ENCODE results near the gene PITPNC1.
A peak's percentile ranks its signal among the peaks of the same experiment; 100 is the strongest.
"Not testable (repeated sequence)": the region's sequence is repeated elsewhere in the genome, so short reads cannot be mapped to it uniquely, and the experiment has no call there.

The PITPNC1 gene

DNA sequence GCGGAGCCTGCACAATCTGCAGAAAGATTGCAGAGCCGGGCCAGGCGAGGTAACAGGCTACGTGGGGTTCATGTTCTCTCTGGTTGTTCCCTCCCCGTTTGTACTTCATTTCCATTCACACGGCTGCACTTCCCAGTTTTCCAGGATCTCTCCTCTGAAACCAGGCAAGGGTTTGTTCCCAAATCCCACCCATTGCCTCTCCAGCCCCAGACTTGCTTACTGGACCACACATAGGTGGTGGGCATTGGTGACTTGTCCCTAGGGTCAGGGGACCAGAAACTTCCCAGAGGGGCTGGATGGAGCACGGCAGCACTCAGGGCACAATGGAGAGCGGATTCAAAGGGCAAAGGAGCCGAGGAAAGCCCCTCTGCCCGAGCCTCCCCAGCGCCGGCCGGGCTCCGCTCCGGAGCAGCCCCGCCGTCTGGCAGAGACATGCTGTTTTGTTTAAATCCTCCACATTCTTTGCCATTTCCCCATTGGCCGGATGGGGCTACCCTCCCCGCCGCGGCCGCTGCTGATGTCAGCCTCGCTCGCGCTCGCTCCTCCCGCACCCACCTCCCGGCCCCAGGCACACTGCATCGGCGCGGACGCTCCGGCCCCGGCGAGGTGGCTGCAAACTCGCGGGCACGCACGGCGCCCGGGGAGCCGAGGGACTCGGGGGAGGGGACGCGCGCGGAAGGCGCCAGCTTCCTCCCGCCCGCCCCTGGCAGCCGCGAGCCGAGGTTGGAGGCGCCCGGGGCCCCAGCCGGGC, at the start of gene PITPNC1:
Gene PITPNC1 (plus strand): TSS at position 545 of the 751 bp plus-strand sequence.
- peak within 1 kb of the TSS; percentile 84 for H3K4me3 ChIP-seq (ENCODE audit: low read depth, low read length)

- H3K4me3 ChIP-seq (ENCODE audit: low read depth, low read length), result no peak overlapping the region
Observed at GRCh38 chr17:67328026-67328425, 49.1 kb upstream of the PITPNC1 start.

GRCh38 chr17:67331381-67332161, 45.5 kb upstream of the PITPNC1 start:
- H3K4me3 ChIP-seq (ENCODE audit: low read depth, low read length), result not testable (repeated sequence)

GRCh38 chr17:67332162-67332508, 44.9 kb upstream of the PITPNC1 start:
- H3K4me3 ChIP-seq (ENCODE audit: low read depth, low read length), result not testable (repeated sequence)

DNA sequence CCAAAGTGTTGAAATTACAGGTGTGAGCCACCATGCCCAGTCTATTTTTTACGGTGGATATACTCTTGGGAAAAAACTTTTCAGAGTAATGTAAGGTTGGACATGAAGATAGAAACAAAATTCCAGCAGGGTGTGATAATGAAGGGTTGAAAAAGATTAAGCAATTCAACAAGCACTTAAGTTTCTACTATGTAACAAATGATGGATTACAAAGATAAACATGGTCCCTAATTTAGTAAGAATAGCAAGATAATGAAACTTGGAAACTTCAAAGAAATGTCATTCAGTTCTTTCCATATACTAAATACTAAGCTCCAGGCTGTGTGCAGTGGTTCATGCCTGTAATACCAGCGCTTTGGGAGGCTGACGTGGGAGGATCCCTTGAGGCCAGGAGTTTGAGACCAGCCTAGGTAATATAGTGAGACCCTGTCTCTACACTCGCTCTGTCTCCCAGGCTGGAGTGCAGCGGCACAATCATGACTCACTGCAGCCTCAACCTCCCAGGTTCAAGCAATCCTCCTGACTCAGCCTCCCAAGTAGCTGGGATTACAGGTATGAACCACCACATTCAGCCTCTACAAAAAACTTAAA, 41.7 kb upstream of the PITPNC1 start:
- no peak overlapping the region for H3K4me3 ChIP-seq (ENCODE audit: low read depth, low read length)

GRCh38 chr17:67336859-67337258, 40.2 kb upstream of the PITPNC1 start:
- no peak overlapping the region for H3K4me3 ChIP-seq (ENCODE audit: low read depth, low read length)

- H3K4me3 ChIP-seq (ENCODE audit: low read depth, low read length), result not testable (repeated sequence)
Observed at GRCh38 chr17:67338353-67338752, 38.7 kb upstream of the PITPNC1 start.

GRCh38 chr17:67343237-67343636, 33.8 kb upstream of the PITPNC1 start:
- H3K4me3 ChIP-seq (ENCODE audit: low read depth, low read length), result no peak overlapping the region

GRCh38 chr17:67347826-67348225, 29.3 kb upstream of the PITPNC1 start:
- H3K4me3 ChIP-seq (ENCODE audit: low read depth, low read length), result no peak overlapping the region

DNA sequence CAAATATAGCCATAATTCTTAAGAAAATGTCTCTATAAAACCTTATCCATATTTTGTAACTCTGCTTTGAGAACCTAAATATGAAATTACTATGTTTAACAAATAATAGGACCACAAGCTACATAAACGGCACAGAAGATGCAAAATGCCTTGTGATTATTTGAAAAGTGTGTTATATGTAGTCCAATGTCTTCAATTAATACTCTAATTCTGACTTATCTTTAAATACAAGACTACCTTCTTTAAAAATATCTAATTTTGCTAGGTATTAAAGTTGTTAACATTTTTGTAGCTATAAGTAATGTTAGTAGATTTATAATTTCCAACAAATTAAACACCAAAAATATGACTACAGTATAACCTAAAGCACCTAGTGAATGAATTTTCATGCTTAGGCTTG, 27.7 kb upstream of the PITPNC1 start:
- H3K4me3 ChIP-seq (ENCODE audit: low read depth, low read length), result no peak overlapping the region

GRCh38 chr17:67353161-67353560, 23.9 kb upstream of the PITPNC1 start:
- no peak overlapping the region for H3K4me3 ChIP-seq (ENCODE audit: low read depth, low read length)

DNA sequence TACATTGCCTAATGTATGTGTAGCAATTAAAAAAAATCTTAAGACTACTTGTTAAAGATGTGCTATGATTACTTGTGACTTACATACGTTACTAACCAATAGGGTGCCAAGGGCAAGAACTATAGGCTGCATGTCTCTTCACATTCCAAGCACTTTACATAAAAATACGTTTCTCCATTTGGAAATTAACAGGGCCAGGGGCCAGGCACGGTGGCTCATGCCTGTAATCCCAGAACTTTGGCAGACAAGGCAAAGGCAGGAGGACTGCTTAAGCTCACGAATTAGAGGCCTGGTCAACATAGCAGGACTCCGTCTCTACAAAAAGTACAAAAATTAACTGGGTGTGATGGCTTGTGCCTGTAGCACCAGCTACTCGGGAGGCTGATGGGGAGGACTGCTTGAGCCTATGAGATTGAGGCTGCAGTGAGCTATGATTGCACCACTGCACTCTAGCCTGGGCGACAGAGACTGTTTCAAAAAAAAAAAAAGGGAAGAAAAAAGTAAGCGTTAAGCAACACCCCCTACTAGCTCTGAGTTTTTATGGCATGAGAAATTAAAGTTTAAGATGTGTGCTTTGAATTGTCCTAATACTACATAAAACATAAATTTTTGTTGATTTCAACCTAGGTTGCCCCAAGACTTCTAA, 23.0 kb upstream of the PITPNC1 start:
- no peak overlapping the region for H3K4me3 ChIP-seq (ENCODE audit: low read depth, low read length)

- H3K4me3 ChIP-seq (ENCODE audit: low read depth, low read length), result no peak overlapping the region
Observed at GRCh38 chr17:67358612-67359011, 18.5 kb upstream of the PITPNC1 start.

- no peak overlapping the region for H3K4me3 ChIP-seq (ENCODE audit: low read depth, low read length)
Observed at GRCh38 chr17:67359960-67360791, 16.9 kb upstream of the PITPNC1 start.

DNA sequence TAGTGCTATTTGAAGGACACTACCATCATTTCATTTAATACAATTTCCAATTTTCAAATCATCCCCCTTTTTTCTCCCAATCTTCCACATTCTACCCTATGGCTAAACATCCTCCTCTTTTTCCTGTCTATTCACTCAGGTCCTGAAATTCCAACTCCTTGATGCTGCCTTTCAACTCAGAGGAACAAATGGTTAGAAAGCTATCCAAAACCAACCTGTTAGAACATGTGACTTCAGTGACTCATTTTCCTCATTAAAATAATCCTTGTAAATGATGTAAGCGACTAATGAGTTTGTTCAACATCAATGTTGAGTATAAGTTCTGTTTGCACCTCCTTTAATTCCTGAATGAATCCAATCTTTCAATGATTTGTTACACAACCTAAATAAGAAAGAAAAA, 16.2 kb upstream of the PITPNC1 start:
- H3K4me3 ChIP-seq (ENCODE audit: low read depth, low read length), result no peak overlapping the region

DNA sequence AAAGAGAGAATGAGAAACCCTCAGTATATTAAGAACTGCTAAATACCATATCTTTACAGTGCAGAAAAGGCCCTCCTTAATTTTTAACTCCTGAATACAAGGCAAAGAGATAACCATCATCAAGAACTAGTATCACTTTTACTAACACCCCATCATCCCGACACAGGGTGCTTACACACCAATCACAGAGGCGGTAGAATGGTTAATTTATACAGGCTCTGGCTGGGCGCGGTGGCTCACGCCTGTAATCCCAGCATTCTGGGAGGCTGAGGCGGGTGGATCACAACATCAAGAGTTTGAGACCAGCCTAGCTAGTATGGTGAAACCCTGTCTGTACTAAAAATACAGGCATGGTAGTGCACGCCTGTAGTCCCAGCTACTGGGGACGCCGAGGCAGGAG, 14.9 kb upstream of the PITPNC1 start:
- H3K4me3 ChIP-seq (ENCODE audit: low read depth, low read length), result no peak overlapping the region

- H3K4me3 ChIP-seq (ENCODE audit: low read depth, low read length), result peak overlapping the region; percentile 99
Observed at GRCh38 chr17:67364847-67365737, 12.0 kb upstream of the PITPNC1 start.

- peak overlapping the region; percentile 99 for H3K4me3 ChIP-seq (ENCODE audit: low read depth, low read length)
Observed at GRCh38 chr17:67365738-67366192, 11.3 kb upstream of the PITPNC1 start.
